SW 1271 (cell line): ENCODE results near the gene RGSL1.
A peak's percentile ranks its signal among the peaks of the same experiment; 100 is the strongest.
"Not testable (repeated sequence)": the region's sequence is repeated elsewhere in the genome, so short reads cannot be mapped to it uniquely, and the experiment has no call there.

ENCODE experiments used
- DNase-seq, 2 experiments: peaks; one replicate each; lab custom pipeline; 2025; lab: John Stamatoyannopoulos, UW

The RGSL1 gene

DNA sequence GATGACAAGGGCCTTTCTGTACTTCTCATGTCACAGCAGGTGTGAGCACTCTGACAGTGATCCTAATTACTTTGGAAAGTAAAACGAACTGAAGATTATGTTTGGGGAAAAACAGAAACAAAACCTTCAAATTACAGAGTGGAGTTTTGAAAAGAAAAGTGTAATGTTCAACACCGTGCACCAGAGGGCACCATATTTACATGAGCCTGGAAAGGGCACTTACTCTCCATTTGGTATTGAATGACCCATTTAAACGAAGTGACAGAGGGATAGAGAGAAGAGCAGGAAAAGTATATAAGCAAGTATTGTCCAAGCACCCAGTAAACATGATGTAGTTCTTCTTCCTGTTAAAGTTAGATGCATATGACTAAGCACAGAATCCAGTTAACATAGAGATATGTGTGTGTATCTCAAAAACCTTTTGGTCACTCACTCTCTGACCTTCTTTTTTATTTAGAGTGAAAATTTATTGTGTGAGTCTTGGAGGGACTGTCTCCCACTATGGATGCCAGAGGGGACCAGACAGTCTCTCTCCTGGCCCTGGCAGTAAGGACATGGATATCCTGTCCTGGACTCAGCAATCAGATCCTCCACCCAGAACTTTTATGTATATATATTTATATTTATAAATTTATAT is 3.8 kb upstream of the RGSL1 start:
- DNase-seq, result peak in 1 of 2 experiments; percentile 25

DNA sequence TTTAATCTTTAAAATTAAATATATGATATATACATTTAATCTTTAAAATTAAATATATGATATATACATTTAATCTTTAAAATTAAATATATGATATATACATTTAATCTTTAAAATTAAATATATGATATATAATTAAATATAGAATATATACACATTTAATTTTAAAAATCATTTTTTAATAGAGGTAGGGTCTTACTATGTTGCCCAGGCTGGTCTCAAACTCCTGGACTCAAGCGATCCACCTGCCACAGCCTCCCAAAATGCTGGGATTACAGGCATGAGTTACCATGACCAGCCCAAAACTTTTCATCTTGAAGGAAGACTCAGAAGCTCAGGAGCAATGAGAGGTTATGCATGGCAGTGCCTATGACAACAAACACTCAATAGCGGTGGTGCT is 2.8 kb upstream of the RGSL1 start:
- not testable (repeated sequence) for DNase-seq

DNA sequence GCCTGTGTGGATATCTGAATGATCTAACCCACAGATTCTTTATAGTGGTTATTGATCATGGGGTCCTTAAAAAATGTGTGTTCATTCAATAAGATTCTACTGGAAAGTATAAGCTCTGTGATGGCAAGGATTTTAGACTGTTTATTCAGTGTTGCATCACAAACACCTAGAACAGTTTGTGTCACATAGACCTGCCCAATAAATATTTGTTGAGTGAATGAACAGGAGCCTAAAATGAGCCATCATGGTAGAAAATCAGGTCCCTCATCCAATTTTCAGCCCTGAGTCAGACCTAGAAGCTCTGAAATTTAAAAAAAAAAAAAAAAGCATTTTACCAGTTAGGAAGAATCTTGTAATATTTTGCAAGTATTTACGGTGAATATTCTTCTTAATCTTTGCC is 2.3 kb upstream of the RGSL1 start:
- no peak for DNase-seq

DNA sequence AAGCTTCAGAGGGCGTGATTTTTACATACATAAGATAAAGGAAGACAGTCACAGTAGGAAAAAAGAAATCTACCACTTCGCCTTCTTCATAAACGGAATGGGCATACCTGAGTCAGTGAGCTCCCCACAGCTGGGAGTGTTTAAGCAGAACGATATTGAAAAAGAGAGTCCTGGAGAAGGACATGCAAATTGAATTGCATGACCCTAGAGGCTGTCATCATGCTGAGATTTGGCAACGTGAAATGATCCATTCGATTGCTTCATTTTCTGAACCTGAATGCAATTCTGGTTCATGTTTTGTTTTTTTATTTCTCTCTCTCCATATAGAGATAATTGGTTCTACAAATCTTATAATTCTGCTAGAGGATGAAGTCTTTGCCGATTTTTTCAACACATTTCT is 3.7 kb downstream of the RGSL1 start:
- no peak for DNase-seq

DNA sequence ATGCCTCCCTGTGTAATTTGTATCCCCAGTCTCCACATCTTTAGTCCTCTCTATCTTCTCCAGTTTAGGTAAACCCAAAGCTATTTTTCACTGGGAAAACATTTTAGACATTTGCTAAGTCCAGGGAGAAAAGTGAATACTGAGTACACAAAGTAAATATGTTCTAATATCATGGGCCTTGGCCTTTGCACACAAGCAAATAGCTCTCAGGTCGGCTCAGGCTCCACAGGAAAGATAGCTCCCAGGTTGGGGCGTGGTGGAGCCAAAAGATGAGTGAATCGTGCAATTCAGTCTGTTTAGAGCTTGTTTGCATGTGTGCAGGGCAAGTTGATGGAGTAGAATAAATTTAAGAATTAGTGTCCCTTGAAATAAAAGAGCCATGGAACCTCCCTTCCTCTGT is 7.9 kb downstream of the RGSL1 start:
- no peak for DNase-seq

DNA sequence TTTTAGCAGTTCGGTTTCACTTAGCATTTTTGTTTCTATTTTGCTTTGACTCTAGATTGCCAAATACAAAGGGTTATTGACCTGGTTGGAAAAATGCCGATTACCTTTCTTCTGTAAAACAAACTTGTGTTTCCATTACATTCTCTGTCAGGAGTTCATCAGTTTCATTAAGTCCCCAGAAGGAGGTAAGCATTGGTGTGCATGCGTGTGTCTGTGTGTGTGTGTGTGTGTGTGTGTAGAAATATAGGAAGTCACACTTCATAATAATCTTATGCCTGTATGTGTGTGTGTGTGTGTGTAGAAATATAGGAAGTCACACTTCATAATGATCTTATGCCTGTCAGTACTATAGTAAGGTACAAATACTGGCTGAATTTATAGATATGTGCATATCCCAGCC is 10.0 kb downstream of the RGSL1 start:
- DNase-seq, result no peak

DNA sequence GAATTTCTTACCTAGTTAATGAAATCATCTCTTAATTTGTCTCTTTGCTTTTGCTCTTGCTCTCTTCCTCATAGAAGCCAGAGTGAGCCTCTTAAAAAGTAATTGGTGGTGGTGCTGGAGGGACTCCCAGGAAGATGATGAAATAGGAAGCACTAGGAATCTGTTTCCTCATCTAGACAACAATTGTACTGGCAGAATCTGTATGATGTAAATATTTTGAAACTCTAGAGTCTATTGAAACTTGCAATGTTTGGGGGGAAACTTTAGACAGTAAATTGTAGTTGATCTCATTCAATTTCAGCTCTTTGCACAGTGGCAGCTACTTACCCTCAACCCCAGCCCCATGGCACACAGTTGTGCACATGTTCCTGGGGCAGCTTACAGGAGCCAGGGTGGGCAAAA is 10.6 kb downstream of the RGSL1 start:
- DNase-seq, result no peak

DNA sequence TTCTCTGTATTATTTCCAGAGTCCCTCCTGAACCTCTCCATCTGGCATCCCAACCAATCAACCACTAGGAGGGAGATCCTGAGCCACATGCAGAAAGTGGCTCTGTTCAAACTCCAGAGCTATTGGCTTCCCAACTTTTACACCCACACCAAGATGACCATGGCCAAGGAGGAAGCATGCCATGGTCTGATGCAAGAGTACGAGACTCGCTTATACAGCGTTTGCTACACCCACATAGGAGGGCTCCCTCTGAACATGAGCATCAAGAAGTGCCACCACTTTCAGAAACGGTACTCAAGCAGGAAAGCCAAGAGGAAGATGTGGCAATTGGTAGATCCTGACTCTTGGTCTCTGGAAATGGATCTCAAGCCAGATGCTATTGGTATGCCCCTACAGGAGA is 23.6 kb downstream of the RGSL1 start:
- DNase-seq, result no peak

DNA sequence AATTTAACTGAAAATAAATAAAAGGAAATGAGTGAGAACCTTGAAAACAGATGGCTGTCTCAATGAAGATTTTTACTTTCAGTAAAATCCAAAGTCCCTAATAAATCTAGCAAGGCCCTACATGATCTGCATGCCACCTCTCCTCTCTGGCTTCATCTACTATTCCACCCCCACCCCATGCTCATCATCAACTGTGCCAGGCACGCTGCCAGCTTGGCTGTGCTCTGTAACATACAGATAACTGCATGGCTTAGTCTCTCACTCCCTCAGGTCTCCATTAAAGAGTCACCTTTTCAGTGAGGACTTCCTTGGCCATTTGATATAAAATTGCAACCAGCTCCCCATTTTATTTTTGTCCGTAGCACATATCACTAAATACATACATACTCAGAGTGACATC is 26.7 kb downstream of the RGSL1 start:
- DNase-seq, result no peak

DNA sequence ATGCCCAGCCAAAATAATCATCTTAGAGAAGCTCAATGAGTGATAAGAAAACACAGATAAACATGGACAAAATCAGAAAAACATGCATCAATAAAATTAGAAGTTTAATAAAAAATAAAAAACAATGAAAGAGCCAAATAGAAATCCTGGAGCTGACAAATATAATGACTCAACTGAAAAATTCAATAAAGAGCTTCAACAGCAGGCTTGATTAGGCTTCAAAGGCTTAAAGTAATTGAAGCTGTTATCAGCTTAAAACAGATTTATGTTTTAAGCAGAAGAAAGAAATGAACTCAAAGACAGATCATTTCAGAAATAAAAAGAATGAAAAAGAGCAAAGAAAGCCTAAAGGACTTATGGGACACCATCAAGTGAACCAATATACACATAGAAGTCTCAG is 28.3 kb downstream of the RGSL1 start:
- DNase-seq, result no peak

DNA sequence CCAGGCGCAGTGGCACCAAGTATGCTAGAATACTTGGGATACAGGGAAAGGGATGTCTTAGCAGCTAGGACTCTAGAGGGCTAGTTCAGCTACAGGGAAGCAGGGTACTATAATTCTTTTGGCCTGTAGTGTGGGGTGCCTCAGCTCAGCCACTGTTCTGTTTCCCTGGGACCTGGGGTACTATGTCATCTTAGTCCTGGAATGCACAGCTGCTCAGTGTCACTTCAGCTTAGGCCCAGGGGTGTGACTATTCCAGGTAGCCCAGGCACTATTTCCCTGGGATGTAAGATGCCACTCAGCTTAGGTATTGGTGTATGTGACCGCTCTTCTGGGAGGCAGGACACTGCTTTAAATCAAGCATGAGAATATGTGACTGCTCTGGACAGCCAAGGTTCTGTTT is 34.1 kb downstream of the RGSL1 start:
- DNase-seq, result no peak

DNA sequence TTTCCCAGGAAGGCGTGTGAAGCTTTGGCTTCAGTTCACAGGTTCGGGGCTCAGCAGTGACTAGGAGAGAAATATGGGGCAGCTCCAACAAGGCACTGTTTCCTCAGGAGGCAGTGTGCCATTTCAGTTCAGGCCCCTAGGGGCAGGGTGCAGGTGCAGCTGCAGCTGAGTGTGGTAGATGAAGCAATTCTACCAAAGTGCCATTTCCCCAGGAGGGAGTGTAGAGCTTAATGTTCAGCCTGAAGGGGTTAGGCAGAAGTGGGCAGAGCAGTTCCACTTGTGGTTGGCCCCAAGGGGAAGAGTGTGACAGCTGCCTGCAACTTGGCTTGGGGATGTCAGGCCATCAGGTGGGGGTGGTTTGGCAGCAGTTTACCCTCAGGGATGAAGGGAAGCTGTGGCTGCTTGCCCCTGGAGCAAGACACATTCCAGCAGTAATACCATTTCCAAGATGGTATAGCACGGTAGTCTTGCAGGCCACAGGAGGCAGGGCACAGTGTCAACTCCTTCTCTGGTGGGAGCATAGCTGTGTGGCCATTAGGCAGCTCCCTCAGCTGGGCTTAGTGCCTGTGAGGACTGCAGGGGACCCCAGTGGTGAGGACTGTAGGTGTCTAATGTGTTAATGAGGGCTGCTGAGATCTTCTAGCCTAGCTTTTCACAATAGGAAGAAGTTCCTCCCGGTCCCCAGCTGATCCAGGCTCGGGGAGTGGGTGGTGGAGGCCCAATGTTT is 34.7 kb downstream of the RGSL1 start:
- DNase-seq, result no peak

DNA sequence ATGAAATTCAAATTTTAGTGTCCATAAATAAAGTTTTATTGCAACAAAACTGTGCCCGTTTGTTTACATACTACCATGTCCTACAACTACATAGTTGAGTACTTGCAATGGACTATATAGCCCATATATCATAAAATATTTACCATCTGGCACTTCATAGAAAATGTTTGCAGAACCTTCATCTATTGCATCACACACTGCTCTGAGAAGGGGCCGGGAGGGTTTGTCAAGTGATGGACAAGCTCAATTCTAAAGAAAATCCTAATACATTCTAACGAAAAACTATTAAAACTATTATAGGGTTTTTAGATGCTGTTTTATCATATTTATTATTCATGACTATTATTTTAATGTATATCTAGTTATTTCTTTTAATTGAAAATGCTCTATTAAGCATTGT is 35.9 kb downstream of the RGSL1 start:
- no peak for DNase-seq

DNA sequence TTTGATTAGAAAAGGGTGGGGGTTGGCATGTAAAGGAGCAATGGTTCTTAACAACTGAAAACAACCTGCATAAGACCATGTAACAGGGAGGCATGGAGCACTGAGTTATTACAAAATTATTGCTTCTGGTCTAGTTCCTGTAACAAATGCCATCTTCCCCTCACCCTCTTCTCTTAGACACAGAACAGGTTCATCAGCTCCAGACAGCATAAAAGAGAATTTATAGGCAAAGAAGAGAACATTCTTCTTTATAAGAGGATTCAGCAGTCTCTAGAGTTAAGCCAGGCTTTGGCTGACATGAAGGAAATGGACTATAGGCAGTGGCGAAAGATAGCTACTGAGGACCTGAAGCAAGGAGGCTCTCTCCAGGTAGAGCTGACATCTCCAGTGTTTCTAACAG is 38.9 kb downstream of the RGSL1 start:
- no peak for DNase-seq

DNA sequence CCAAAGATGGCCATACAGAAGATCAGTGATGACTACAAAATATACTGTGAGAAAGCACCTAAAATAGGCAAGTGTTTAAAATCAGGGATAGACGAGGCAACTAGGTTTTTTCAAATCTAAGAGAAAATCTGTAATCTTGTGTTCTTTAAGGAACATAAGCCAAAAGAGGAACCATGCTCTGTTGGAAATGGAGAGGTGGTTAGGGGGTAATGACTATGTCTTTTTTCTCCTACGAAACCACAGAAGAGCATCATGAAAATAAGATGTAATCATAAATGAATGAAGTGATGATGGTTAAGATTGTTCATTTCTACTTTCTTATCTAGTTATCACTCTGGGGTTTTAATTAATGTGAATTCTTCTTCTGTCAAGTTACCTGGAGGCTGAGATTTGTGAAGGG is 43.1 kb downstream of the RGSL1 start:
- DNase-seq, result no peak

DNA sequence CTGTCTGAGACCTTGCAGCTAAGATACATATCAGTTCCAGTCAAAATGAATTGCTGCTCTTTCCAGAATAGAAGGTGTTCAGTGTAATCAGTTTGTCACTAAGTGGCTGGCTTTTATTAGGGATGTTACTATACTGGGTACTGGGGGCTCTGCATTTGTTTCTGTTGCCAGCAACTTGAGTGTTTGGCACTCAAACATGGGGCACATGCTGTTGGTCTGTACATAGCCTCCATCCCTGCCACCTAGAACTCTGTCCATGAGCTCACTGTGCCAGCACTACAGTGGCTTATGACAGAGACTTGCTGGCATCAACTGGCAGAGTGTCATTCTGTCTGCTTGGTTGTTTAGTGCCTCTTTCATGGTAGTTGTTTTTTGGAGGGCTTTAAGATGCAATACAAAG is 45.1 kb downstream of the RGSL1 start:
- DNase-seq, result no peak

DNA sequence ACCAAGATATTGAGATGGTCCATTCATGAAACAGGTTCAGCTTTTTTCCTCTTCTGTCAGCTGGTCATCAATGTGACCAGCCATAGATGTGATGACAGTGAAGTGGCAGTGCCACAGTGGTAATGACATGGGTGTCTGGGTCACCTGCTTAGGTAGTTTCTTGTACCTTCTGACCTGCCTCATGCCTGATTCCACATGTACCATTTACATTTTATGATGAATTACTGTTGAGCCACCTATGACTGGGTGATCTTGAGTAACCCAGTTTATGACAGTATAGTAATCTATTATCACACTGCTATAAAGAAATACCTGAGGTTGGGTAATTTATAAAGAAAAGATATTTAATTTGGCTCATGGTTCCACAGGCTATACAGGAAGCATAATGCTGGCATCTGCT is 45.7 kb downstream of the RGSL1 start:
- no peak for DNase-seq

DNA sequence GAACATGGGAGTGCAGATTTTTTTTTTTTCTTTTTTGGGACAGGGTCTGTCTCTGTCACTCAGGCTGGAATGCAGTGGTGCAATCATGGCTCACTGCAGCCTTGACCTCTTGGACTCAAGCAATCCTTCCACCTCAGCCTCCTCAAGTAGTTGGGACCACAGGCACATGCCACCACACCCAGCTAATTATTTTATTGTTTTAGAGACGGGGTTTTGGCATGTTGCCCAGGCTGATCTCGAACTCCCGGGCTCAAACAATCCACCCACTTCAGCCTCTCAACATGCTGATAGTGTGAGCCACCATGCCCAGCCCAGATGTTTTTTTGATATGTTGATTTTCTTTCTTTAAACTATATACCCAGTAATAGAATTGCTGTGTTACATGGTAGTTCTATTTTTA is 57.7 kb downstream of the RGSL1 start:
- no peak for DNase-seq

DNA sequence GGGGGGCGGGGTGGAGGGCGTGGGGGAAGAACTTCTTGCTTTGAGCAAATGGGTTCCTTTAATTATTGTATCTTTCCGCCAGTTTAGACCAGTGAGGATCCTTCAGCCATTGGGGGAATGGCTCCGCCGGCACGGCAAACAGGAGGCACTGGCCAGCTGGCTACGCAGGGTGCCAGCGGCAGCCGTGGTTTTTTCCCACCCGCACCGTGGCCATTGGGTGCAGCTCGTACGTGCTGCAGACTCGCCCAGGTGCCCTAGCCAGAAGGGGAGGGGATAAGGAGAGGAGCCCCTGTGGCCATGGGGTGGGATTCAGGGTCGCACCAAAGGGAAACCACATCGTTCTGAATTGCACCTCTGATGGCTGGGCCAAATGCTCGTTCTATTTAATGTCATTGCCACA is 65.6 kb downstream of the RGSL1 start:
- no peak for DNase-seq

DNA sequence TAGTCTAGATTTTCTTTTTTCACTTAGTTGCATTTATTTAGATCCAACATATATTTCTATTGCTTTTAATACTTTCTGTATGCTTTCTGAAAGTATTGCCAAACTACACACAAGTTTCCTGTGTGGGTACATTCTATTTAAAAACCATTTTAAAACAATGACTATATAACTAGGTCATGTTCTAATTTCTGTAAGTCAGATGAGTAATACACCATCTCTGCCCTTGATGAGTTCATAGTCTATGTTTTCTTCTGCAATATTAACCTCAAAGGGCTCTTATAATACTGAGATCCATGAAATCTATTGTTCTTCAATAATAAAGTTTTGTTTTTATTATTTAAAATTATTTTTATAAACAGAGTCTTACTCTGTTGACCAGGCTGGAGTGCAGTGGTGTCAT is 70.8 kb downstream of the RGSL1 start:
- DNase-seq, result no peak

DNA sequence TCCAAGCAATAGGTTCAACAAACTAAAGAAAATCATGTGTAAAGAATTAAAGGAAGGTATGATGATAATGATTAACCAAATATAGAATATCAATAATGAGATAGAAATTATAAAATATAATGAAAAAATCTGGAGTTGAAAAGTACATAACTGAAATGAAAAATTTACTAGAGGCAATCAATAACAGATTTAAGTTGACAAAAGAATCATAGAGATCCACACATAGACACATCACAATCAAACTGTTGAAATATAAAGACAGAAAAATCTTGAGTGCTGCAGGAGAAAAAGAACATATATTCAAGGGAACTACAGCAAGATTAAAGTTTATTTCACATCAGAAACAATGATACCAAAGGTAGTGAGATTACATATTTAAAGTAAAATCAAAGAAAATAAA is 75.4 kb downstream of the RGSL1 start:
- no peak for DNase-seq

DNA sequence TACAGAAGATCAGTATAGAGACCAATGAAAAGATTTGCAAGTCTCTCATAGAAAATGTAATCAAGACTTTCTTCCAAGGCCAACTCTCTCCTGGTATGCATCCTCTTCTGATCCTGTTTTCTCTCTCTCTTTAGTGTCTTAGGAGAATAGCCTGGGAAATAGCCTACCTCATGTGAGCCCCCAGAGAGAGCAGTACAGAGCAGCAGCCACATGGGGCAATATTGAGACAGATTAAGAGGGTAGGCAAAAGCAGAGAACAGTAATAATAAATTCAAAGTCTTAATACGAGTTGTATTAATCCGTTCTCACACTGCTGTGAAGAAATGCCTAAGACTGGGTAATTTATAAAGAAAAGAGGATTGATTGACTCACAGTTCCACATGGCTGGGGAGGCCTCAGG is 77.7 kb downstream of the RGSL1 start:
- DNase-seq, result no peak

DNA sequence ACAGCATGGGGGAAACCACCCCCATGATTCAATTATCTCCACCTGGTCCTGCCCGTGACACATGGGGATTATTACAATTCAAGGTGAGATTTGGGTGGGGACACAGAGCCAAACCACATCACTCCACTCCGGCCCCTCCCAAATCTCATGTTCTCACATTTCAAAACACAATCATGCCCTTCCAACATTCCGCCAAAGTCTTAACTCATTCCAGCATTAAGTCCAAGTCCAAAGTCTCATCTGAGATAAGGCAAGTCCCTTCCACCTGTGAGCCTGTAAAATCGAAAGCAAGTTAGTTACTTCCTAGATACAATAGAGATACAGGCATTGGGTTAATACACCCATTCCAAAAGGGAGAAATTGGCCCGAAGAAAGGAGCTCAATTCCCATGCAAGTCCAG is 78.3 kb downstream of the RGSL1 start:
- not testable (repeated sequence) for DNase-seq

DNA sequence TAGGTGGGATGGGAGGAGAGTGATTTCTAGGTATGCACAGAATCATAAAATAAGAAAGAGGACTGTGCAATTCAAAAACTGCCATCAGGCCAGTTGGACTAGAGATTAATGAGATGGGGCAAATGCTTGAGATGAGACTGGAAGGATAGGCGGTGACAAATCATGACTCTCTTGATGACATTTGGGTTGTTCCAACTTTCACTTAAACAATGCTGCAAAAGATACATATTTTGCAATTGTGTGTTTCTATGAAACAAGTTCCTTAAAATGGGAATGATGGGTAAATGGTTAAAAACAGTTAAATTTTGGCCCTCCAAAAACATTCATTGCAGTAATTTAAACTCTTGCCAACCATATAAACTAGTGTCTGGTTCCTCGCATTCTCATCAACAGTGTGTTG is 84.0 kb downstream of the RGSL1 start:
- no peak for DNase-seq
